Spinal cord (tissue), 10 donors: ENCODE results near the gene P2RX4. TPM values are rescaled to one million over a fixed set of nuclear protein-coding genes. Genes with fewer than 3 reads are reported as not detected.
A peak's percentile ranks its signal among the peaks of the same experiment; 100 is the strongest.

Experiments
- DNase-seq, 6 donors: peaks; one replicate each; pipeline versions ENCODE4 v3.0.0 to v3.0.0-alpha.2; 2013 to 2015; ENCODE audit warnings: low spot score in 6 of 6, low read depth in 4 of 6
- H3K27ac ChIP-seq: one replicate; pipeline ENCODE4 v1.5.1; 2013; ENCODE audit warnings: low read depth, low read length, control low read depth
- H3K27me3 ChIP-seq: one replicate; pipeline ENCODE4 v1.6.1; 2013; ENCODE audit warnings: low read length; ENCODE audit not compliant: control insufficient read depth, insufficient read depth
- H3K36me3 ChIP-seq: one replicate; pipeline ENCODE4 v1.6.1; 2013; ENCODE audit warnings: low read length; ENCODE audit not compliant: control insufficient read depth, insufficient read depth
- H3K4me1 ChIP-seq: one replicate; pipeline ENCODE4 v1.6.1; 2013; ENCODE audit warnings: low read length; ENCODE audit not compliant: control insufficient read depth, insufficient read depth
- H3K4me3 ChIP-seq: one replicate; pipeline ENCODE4 v1.5.1; 2013; ENCODE audit warnings: low read depth, low read length, control low read depth
- H3K9me3 ChIP-seq: one replicate; pipeline ENCODE4 v1.6.1; 2013; ENCODE audit warnings: low read length; ENCODE audit not compliant: control insufficient read depth, insufficient read depth
- WGBS: methylation state at CpG from one replicate; pipeline ENCODE4 v1.1.5; 2013; ENCODE audit warnings: missing lambda C conversion rate; ENCODE audit not compliant: insufficient coverage; 5-methylcytosine and 5-hydroxymethylcytosine counted together
- polyA plus RNA-seq, 2 donors: library from polyadenylated mRNA; unstranded; fragments of 120-200 nt; gene quantifications; one replicate each; pipeline ENCODE4 v1.2.1, GENCODE V29; 2013; ENCODE audit not compliant: insufficient read length in 2 of 2
- total RNA-seq, 2 donors: library from RNA; depleted of rRNA in 1 of 2; stranded (reverse); fragments of 120-200 nt in 1 of 2; fragments of >200 nt in 1 of 2; gene quantifications; one replicate each; pipeline versions ENCODE4 v1.2.3 to v1.2.4, GENCODE V29; 2013 to 2014
- donor health status: healthy.

Gene P2RX4
- total and polyA plus RNA-seq, 4 donors: 14.4 to 27.9 (median 18.1) TPM

DNA sequence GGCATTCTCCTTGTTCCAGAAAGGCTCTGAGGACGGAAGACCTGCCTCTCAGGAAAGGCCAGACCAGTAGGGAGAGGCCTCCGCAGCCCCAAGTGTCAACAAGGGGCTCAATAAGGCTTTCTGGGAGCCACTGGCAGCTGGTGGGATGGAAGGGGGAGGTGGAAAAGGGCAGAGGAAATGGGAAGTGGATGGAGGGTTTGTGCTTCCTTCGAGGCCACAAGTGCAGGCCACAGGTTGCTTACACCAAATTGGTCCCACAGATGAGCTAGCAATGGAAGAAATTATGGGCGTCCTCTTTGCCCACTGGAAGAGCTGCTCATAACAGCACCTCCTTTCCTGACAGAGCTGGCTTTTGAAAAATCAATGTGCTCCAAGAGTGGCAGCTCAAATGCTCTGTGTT lies 28.2 kb downstream of the P2RX4 start:
- Histone ChIP-seq H3K4me3 (no peak overlapping the region), H3K4me1 (peaks cover 30% of the 10 kb centered on the region), H3K27ac (no peak overlapping the region), H3K27me3 (no peaks in the 10 kb centered on the region), H3K36me3 (peaks cover 61% of the 10 kb centered on the region), H3K9me3 (no peaks in the 10 kb centered on the region)
- 72% methylated on average over 4 of the region's 4 CpGs for WGBS
- DNase-seq: no peak

- peak in 1 of 6 donors; percentile 16 for DNase-seq
- H3K27ac ChIP-seq: no peak overlapping the region
- H3K4me1 ChIP-seq: peaks cover 30% of the 10 kb centered on the region
- WGBS: 39% methylated on average over 7 of the region's 7 CpGs
- H3K4me3 ChIP-seq: no peak overlapping the region
- H3K9me3 ChIP-seq: no peaks in the 10 kb centered on the region
- H3K36me3 ChIP-seq: peaks cover 58% of the 10 kb centered on the region
- H3K27me3 ChIP-seq: no peaks in the 10 kb centered on the region
Measured at GRCh38 chr12:121238604-121239350, 28.8 kb downstream of the P2RX4 start.

GRCh38 chr12:121239351-121240061 lies 29.6 kb downstream of the P2RX4 start:
- peaks cover 30% of the 10 kb centered on the region for H3K4me1 ChIP-seq
- WGBS: 75% methylated on average over 3 of the region's 6 CpGs
- no peaks in the 10 kb centered on the region for H3K27me3 ChIP-seq
- no peaks in the 10 kb centered on the region for H3K9me3 ChIP-seq
- H3K4me3 ChIP-seq: no peak overlapping the region
- peak overlapping the region; percentile 86 for H3K27ac ChIP-seq
- peak in 1 of 6 donors; percentile 6 for DNase-seq
- H3K36me3 ChIP-seq: peaks cover 65% of the 10 kb centered on the region

DNA sequence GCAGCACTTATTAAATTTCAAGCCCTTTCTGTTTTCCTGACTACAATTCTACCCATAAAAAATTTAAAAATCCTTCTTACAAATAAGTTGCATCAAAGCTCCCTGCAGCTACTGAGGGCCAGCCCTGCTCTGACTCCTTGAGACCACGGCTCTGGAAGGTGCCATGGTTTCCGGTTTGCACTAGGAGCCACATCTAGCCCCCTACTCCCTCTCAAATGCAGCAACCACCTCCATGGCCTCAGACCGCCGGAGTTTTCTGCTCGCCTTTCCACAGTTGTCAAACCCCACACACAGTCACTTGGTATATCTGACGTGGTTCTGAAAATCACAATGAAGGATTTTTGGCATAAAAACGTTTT lies 30.1 kb downstream of the P2RX4 start:
- Histone ChIP-seq H3K9me3 (no peaks in the 10 kb centered on the region), H3K27ac (peak overlapping the region; percentile 86), H3K27me3 (no peaks in the 10 kb centered on the region), H3K4me1 (peaks cover 30% of the 10 kb centered on the region), H3K4me3 (no peak overlapping the region), H3K36me3 (peaks cover 70% of the 10 kb centered on the region)
- WGBS: 75% methylated on average over 7 of the region's 7 CpGs
- DNase-seq: no peak

DNA sequence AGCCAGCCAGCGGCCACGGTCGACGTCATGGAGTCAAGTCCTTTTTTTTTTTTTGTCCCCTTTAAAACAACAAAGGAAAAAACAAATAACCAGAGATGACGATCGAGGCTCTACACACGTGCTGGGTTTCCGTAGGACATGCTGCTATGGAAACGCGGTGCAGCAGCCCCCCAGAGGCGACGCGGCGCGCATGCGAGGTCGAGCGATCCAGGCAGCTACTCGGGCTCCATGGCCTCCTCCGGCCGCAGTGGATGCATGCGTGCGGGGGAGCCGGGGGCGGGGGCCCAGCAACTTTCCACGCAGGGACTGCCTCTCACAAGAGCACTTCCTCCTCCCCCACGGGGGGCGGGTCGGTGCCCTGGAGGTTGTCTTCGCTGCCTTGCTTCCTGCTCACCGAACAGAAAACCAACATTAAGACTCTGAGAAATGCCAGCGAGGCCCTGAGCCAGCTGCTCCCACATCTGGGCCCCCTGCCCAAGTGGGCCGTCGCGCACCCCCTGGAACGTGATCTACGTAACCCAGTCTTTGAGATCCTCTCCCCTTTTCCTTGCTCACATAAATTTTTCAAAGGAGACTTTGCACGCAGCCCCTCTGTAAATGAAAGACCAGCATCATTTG lies 30.7 kb downstream of the P2RX4 start:
- peak overlapping the region; percentile 86 for H3K27ac ChIP-seq
- peak overlapping the region; percentile 21 for H3K4me3 ChIP-seq
- H3K27me3 ChIP-seq: no peaks in the 10 kb centered on the region
- H3K4me1 ChIP-seq: peaks cover 30% of the 10 kb centered on the region
- WGBS: 39% methylated on average over 36 of the region's 38 CpGs
- H3K36me3 ChIP-seq: peaks cover 72% of the 10 kb centered on the region
- peak; percentile 41 to 96 (median 60) for DNase-seq
- no peaks in the 10 kb centered on the region for H3K9me3 ChIP-seq

GRCh38 chr12:121241156-121241970 lies 31.4 kb downstream of the P2RX4 start:
- Histone ChIP-seq H3K4me1 (peaks cover 30% of the 10 kb centered on the region), H3K27ac (peak overlapping the region; percentile 86), H3K4me3 (no peak overlapping the region), H3K36me3 (peaks cover 69% of the 10 kb centered on the region), H3K27me3 (no peaks in the 10 kb centered on the region), H3K9me3 (no peaks in the 10 kb centered on the region)
- DNase-seq: peak in 1 of 6 donors; percentile 21
- 69% methylated on average over 5 of the region's 17 CpGs for WGBS

DNA sequence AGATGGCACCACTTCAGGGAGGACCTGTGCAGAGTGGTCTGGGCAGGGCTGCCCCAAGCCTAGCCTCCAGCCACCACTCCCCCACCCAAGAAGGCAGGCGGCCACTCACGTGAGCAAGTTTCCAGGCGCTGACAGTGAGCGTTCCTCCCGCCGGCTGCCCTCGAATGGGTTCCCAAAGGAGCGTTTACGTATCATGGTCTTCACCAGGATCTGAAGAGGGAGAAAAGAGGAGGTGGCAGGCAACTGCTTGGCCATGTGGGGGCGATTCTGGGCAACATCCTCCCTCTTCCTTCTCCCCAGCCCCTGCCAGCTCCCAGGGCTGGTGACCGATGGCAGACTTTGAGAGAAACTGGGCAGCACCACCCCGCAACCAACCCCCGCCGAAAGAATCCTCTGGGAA lies 35.1 kb downstream of the P2RX4 start:
- no peaks in the 10 kb centered on the region for H3K27me3 ChIP-seq
- H3K4me3 ChIP-seq: no peak overlapping the region
- peaks cover 16% of the 10 kb centered on the region for H3K4me1 ChIP-seq
- H3K36me3 ChIP-seq: peaks cover 79% of the 10 kb centered on the region
- no peak overlapping the region for H3K27ac ChIP-seq
- no peaks in the 10 kb centered on the region for H3K9me3 ChIP-seq
- WGBS: 94% methylated on average over 14 of the region's 14 CpGs
- no peak for DNase-seq

DNA sequence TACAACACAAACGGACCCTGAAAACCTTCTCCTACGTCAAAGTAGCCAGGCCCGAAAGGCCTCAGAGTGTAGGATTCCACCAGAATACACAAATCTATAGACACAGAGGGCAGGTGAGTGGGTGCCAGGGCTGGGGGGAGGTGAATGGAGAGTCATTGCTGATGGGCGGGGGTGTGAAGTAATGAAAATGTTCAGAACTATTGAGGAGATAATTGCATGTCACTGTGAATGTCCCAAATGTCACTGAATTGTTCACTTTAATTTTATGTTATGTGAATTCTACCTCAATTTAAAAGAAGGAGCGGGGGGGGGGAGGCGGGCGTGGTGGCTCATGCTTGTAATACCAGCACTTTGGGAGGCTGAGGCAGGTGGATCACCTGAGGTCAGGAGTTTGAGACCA lies 36.0 kb downstream of the P2RX4 start:
- WGBS: no CpG with 5 or more reads among the region's 7 CpGs

GRCh38 chr12:121246893-121247557 lies 37.1 kb downstream of the P2RX4 start:
- no peak for DNase-seq

More for the DNA sequence above, 36.0 kb downstream of the P2RX4 start:
- no peak overlapping the region for H3K27ac ChIP-seq
- H3K4me3 ChIP-seq: no peak overlapping the region
- H3K27me3 ChIP-seq: no peaks in the 10 kb centered on the region
- peaks cover 7% of the 10 kb centered on the region for H3K4me1 ChIP-seq
- DNase-seq: no peak
- H3K9me3 ChIP-seq: no peaks in the 10 kb centered on the region
- H3K36me3 ChIP-seq: peaks cover 81% of the 10 kb centered on the region

More at GRCh38 chr12:121246893-121247557, 37.1 kb downstream of the P2RX4 start:
- H3K4me1 ChIP-seq: no peaks in the 10 kb centered on the region
- H3K36me3 ChIP-seq: peaks cover 74% of the 10 kb centered on the region
- no peak overlapping the region for H3K4me3 ChIP-seq
- H3K27me3 ChIP-seq: no peaks in the 10 kb centered on the region
- no peak overlapping the region for H3K27ac ChIP-seq
- H3K9me3 ChIP-seq: no peaks in the 10 kb centered on the region
- 94% methylated on average over 16 of the region's 16 CpGs for WGBS
